HG03460 (cell line): Measurements from ENCODE around the gene SP5.
"Not testable (repeated sequence)": the region's sequence is repeated elsewhere in the genome, so short reads cannot be mapped to it uniquely, and the experiment has no call there.

Source experiments
- ATAC-seq: cut with Tn5 transposase; IDR thresholded peaks from one replicate; pipeline ENCODE4 v1.9.1; 2021; ENCODE audit not compliant: unreplicated experiment

Gene SP5

DNA sequence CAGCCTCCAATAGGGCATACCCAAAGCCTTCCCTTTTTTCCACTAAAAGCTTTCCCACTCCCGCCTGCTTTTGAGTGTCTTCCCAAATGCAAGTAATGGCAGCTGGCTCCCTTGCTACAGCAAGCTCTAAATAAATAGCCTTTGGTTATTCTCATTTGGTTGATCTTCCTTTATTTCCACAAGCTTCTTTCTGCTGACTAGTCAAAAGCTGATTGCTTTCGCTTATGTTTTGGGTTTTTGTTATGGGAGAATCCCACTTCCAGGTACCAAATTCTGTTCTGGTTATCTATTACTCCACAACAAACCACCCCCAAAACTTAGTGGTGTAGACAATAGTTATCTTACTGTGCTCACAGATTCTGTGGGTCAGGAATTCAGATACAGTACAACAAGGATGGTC, 22.3 kb downstream of the SP5 start:
- no peak for ATAC-seq

DNA sequence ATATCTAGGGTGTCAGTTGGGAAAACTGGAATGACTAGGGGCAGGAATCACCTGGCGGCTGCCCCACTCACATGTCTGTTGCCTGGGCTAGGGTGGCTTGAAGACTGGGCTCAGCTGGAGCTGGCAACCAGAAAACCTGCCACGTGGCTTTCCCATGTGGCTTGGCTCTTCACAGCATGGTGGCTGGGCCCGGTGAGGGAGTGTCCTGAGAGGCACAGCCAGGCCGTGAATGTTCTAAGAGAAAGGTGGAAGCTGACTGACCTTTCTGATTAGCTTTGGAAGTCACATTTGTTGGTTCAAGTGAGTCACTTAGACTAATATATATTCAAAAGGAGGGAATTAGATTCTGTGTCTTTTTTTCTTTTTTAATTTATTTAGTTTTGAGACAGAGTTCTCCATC, 22.7 kb downstream of the SP5 start:
- ATAC-seq: no peak

DNA sequence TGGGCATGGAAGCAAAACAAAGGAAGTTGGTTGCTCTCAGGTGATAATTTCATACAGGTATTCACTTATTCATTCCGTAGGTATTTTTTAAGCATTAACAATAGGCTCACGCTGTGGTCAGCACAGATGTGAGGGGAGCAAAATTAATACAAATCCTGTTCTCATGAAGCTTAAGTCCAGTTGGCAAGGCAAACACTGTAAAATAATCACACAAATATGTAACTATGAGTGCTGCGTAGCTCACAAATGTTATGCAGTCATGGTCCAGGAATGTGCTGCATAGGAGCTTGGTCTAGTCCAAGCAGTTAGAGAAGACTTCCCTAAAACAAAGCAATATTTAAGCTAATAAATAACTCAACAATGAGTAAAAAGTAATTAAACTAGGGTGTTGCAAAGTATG, 23.9 kb downstream of the SP5 start:
- ATAC-seq: no peak

DNA sequence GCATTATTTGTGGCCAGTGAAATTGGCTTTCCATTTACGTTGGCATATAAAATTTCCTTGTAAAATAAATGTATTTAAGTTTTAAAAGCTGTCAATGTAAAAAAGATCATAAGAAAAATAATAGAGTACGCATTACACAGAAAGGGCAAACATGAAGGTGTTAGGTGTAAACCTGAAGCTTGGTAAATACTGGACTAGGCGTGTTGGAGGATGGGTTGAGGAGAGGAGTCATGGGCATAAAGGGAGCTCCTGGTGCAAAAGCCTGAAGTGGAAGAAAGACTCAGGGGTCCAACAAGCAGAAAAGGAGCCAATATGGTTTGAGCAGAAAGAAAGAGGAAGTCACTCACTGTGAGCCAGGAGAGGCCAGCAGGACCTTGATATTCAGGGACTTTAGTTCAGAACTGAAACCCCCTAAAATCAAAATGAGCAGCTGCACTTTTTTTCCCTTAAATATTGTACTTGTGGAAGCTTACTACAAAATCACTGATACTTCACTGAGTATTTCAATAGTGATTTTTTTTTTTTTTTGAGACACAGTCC, 24.4 kb downstream of the SP5 start:
- no peak for ATAC-seq

DNA sequence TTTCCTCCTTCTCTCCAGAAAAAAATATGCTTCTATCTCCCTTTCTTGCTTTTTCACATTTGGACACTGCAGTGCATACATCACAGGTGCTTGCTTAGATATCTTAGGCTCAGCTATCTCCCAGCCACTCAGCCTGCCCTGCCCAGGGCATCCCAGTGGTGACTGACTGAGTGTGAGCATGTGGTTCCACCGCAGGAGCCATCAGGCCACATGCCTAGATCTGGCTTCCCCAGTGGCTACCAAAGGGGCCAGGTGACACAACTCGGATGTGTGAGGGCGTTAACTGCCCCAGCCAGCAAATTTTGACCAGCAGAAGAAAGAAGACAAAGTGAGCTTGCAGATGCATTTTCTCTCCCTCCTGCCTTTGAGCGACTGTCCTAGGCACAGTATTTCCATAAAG, 25.5 kb downstream of the SP5 start:
- ATAC-seq: no peak

DNA sequence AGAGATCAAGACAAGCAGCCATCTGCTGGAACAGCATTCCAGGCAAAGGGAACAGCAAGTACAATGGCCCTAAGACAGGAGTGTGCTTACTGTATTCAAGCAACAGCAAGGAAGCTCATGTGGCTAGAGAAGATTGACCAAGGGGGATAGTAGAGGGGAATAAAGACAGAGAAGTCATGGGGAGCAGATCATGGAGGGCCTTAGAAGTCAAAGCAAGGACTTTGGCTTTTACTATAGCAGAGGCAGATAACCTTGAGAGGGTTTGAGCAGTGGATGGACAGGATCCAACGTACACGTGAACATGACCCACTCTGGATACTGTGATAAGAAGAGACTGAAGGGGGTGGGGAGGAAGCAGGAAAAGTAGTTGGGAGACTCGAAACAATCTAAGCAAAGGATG, 26.9 kb downstream of the SP5 start:
- no peak for ATAC-seq

DNA sequence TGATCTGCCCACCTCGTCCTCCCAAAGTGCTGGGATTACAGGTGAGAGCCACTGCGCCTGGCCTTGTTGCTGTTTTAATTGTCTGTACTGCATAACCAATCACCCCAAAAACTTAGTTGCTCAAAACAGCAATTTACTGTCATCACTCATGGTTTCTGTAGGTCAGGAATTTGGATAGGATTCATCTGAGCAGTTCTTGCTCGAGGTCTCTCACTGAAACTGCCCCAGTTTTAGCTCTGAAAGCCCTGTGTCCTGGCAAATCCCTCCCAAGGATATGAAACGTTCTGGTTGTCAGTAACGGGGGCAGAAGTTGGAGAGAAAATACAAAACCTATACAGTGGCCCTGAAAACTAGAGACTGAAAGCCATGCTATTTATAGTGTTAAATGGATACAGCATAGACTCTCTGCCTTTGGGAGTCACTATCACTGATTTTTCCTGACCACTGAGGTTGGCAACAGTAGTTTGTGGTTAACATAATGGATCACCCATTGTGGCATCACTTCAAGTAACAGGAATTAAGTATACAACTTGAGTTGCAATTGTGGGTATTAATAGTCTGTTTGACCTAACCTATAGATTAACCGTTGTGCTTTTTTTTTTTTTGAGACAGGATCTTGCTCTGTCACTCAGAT, 27.9 kb downstream of the SP5 start:
- no peak for ATAC-seq

DNA sequence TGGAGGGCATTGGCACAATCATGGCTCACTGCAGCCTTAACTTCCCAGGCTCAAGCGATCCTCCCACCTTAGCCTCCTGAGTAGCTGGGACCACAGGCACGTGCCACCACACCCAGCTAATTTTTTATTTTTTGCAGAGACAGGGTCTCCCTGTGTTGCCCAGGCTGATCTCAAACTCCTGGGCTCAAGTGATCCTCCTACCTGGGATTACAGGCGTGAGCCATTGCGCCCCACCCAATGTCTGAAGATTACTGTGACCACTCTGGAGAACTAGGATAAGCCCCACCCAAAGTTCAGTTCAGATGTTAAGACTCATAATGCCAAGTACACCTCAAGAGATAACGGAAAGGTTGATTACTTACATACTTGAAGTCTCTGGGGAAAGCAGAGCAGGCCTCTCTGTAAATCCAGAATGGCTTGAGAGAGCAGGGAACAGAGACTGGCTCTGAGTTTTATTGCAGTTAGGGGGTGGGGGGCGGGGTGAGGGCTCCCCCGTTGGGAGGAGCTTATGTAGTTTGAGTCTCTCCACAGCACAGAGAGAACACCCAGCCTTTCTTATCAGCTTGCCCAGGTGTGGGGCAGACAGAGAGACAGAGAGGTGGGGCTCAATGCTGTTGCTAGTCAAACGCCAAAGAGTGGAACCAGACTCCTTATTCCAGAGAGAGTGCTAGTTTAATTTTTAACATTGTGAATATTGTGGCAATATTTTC, 28.5 kb downstream of the SP5 start:
- no peak for ATAC-seq

DNA sequence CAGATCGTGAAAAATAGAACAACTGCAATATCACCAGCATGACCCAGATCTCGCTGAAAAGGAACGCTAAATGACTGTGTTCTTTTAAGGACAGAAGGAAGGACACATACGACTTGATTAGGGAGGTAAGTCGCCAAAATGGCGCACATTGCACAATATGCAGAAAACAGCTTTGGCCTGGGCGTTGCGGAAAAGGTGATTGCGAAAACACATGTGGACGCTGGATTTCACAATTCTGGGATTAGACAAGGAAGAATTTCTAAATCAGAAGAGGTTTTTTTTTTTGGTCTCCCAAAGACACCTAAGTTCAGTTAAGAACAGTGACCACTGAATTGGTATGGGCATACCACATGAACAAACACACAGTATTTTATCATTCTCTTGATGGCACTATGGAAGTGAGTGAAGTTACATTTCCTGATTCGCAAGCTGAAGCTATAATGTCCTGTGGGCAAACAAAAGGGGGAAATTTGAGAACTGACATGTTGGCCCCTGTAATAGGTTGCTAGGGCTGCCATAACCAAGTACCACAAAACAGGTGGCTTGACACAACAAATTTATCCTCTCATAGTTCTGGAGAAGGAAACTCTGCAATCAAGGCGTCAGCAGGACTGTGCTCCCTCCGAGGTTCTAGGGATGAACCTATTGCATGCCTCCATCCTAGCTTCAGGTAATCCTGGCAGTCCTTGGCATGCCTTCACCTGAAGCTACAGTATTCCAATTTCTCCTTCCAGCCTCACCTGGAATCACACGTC, 29.3 kb downstream of the SP5 start:
- no peak for ATAC-seq

DNA sequence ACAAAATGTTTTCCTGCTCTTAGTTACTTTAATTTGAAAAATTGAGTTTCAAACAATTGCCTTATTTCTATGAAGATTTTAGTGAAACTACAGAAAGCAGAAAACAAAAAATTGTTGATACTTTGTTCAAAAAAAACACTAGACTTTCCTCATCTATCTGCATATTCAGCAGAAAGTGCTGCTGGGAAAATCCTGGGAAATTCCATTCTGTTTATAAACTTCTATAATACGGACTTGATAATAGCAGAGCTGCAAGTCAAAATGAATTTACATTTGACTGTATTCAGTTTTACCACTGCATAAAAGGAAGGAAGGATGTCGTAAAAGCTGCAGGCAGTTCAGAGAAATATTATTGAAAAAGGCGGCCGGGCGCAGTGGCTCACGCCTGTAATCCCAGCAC, 30.2 kb downstream of the SP5 start:
- ATAC-seq: no peak

DNA sequence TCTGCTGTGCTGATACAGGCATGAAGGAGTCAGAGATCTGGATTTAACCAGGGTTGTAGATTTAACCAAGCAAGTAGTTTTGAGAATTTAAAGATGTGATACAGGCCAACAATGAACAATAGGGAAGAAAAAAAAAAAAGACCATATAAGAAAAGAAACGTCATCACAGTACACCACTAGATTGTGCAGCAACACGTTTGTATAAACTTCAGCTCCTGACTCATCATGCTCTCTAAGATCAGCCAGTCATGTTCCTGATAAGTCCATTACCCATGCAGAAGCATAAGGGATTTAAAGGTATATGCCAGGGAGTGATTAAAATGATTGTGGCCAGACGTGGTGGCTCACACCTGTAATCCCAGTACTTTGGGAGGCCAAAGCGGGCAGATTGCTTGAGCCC, 32.8 kb downstream of the SP5 start:
- ATAC-seq: no peak

DNA sequence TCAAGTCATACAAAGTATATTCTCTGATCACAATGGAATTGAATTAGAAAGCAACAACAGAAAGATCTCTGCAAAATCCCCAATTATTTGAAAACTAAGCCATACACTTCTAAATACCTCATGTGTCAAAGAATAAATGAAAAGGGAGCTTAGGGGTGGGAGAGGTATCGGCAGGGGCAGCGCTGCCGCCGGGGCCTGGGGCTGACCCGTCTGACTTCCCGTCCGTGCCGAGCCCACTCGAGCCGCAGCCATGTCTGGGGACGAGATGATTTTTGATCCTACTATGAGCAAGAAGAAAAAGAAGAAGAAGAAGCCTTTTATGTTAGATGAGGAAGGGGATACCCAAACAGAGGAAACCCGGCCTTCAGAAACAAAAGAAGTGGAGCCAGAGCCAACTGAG, 36.4 kb downstream of the SP5 start:
- not testable (repeated sequence) for ATAC-seq

DNA sequence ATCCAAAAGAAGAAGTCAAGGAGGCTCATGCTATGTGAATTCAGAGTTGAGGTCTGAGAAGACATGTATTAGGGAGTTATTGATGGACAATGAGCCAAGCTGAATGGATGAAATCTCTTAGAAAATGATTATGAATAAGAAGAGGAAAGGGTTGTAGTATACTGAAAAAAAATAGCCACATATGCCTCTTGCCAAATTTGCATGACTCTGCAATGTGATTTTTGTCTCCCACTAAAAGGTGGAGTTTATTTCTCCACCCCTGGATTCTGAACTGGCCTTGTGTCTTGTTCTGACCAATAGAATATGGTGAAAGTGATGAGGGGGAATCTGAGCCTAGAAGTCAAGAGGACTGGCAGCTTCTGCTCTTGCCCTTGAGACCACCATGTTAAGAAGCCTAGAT, 46.4 kb downstream of the SP5 start:
- no peak for ATAC-seq

DNA sequence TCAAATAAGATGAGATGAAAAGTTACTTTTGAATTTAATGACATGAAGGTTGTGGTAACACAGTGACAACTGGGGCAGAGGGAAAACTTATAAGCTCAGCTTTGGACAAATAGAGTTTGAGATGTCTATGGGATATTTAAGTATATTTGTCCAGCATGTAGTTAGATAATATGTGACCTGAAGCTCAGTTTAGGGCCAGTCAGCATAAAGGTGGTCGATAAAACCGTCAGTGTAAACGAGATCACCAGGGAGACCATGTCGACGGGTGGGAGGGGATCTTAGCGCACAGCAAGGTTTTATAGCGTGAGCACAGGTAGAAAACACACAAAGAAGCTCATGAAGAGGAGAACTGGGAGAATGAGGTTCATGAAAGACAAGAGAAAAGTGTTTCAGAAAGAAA, 47.6 kb downstream of the SP5 start:
- no peak for ATAC-seq

DNA sequence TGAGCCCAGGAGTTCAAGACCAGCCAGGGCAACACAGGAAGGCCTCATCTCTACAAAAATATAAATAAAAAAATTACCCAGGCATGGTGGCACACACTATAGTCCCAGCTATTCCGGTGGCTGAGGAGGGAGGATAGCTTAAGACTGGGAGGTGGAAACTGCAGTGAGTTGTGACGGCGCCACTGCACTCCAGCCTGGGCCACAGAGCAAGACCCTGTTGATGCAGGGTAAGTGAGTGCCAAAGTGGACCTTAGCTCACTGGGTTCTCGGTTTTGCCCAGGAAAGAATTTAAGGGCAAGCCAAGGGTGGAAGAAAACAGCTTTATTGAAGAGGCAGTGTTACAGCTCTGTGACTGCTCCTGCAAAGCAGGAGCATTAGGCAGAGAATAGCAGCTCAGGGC, 48.1 kb downstream of the SP5 start:
- ATAC-seq: no peak

DNA sequence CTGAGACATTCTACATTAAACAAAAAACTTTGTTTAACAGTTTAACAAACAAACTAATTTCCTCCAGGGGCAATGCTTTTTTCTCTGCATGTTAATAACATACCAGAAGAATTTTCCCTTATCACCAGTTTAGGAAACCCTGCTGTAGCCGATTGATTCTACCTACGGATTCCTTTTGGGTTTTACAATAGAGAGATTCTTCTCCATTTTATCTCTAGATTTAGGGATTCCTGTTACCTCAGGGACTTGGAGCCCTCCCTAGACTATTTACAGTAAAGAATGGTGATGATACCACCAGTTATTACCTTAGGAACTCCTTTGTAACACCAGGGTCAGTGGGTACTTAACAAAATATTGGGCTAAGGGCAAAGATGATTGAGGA, 49.7 kb downstream of the SP5 start:
- ATAC-seq: no peak

DNA sequence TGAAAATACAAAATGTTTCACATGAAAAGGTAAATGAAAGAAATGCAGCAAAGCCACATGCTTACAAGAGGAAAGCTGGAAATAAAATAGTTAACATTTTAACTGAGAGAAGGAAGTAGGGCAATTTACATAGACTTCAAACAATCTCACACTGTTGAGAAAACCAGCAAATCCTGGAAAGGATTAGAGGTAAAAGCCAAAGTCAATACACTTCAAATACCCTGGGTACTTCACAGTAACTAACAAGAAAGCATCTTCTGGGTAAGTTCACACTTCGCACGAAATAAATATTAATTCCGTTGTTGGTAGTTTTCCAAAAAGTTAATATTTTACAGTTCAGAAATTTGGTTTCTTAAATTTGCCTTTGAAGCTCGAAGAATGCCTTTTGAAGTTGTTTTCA, 51.6 kb downstream of the SP5 start:
- ATAC-seq: no peak
